Body of pancreas (tissue), 4 donors: Measurements from ENCODE around the gene TBC1D9.

Source experiments
- CTCF ChIP-seq, 7 experiments: fragments of 450-650 bp in 4 of 7; fragments of 200-600 bp in 3 of 7; sonication (generic) in 3 of 7; IDR thresholded peaks; one replicate each; pipeline ENCODE4 v1.5.1; 2016 to 2019; ENCODE audit warnings: antibody characterized with exemption in 7 of 7
- POLR2A ChIP-seq, 3 donors: fragments of 450-650 bp; IDR thresholded peaks; one replicate each; pipeline ENCODE4 v1.6.1; 2016; ENCODE audit warnings: antibody characterized with exemption in 3 of 3, mild to moderate bottlenecking in 2 of 3

- TF ChIP-seq CTCF (IDR thresholded peaks at IDR 0.05) (no peak), POLR2A (IDR thresholded peaks at IDR 0.05) (no peak)
Measured at GRCh38 chr4:140602714-140603113, 153.5 kb downstream of the TBC1D9 start.
